Gastrocnemius medialis (tissue), 4 donors: ENCODE data around the gene SLC33A1. TPM values are rescaled to one million over a fixed set of nuclear protein-coding genes. Genes with fewer than 3 reads are reported as not detected.

Experiments
- ATAC-seq, 2 donors: fragments of 150-250 bp; one replicate each; pipeline ENCODE4 v1.9.1; 2016
- DNase-seq, 2 donors: peaks; one replicate each; pipeline ENCODE4 v3.0.0-alpha.2; 2019
- H3K27ac ChIP-seq, 4 donors: fragments of 200-600 bp; sonication (generic); 1 replicate in 1 of 4; 2 replicates in 3 of 4; pipeline ENCODE4 v1.5.1; 2016 to 2018; ENCODE audit warnings: mild to moderate bottlenecking in 2 of 4, moderate library complexity in 1 of 4
- H3K27me3 ChIP-seq, 3 donors: fragments of 200-600 bp; sonication (generic) in 2 of 3; 1 replicate in 1 of 3; 2 replicates in 2 of 3; pipeline versions ENCODE4 v1.5.1 to v1.6.0; 2016 to 2019; ENCODE audit warnings: mild to moderate bottlenecking in 1 of 3, moderate library complexity in 1 of 3
- H3K36me3 ChIP-seq, 2 donors: fragments of 200-600 bp; sonication (generic) in 1 of 2; one replicate each; pipeline ENCODE4 v1.5.1; 2017 to 2018
- H3K4me1 ChIP-seq, 2 donors: fragments of 200-600 bp; sonication (generic) in 1 of 2; one replicate each; pipeline ENCODE4 v1.5.1; 2016 to 2017; ENCODE audit warnings: mild to moderate bottlenecking in 2 of 2
- H3K4me3 ChIP-seq, 4 donors: fragments of 200-600 bp; sonication (generic) in 3 of 4; 1 replicate in 1 of 4; 2 replicates in 3 of 4; pipeline ENCODE4 v1.5.1; 2016 to 2019; ENCODE audit warnings: mild to moderate bottlenecking in 2 of 4
- H3K9me3 ChIP-seq, 3 donors: fragments of 200-600 bp; sonication (generic) in 2 of 3; 1 replicate in 1 of 3; 2 replicates in 2 of 3; pipeline ENCODE4 v1.5.1; 2016 to 2019
- CTCF ChIP-seq, 5 experiments: fragments of 450-650 bp in 3 of 5; fragments of 200-600 bp in 2 of 5; sonication (generic) in 2 of 5; IDR thresholded peaks in 4 of 5; conservative IDR thresholded peaks in 1 of 5; 1 replicate in 4 of 5; 2 replicates in 1 of 5; pipeline ENCODE4 v1.5.1; 2016 to 2019; ENCODE audit warnings: antibody characterized with exemption in 5 of 5, mild to moderate bottlenecking in 3 of 5, moderate library complexity in 3 of 5
- POLR2A ChIP-seq, 2 donors: fragments of 450-650 bp; IDR thresholded peaks; one replicate each; pipeline ENCODE4 v1.6.1; 2017; ENCODE audit warnings: antibody characterized with exemption in 2 of 2, mild to moderate bottlenecking in 2 of 2, moderate library complexity in 2 of 2
- in situ Hi-C, 4 donors: fragments of 200-750 bp; cut with MboI; loops; one replicate each; pipeline versions ENCODE4 v1.15.0 to v1.8.0; 2017; ENCODE audit warnings: low sequenced_read_pairs in 4 of 4
- intact Hi-C: fragments of 100-400 bp; cut with DNase I; formaldehyde crosslinking; loops from one replicate; pipeline ENCODE4 v1.15.1; 2023; ENCODE audit warnings: low total_unique reads
- total RNA-seq, 4 donors: library from RNA; depleted of rRNA; stranded (reverse); fragments of >200 nt; gene quantifications; one replicate each; pipeline versions ENCODE4 v1.1.0 to v1.2.3, GENCODE V29; 2016

SLC33A1 gene
- total RNA-seq, 4 donors from 2014 or later, result 7.0 to 9.3 (median 8.2) TPM

- no peak for ATAC-seq
Observed at GRCh38 chr3:155785662-155786295, 68.4 kb downstream of the SLC33A1 start.

GRCh38 chr3:155782390-155782953, 71.8 kb downstream of the SLC33A1 start:
- Histone ChIP-seq H3K27ac (no peak overlapping the region), H3K4me1 (peaks cover 0 to 8% of the 10 kb centered on the region in 2 donors), H3K27me3 (no peaks in the 10 kb centered on the region), H3K9me3 (no peaks in the 10 kb centered on the region), H3K4me3 (no peak overlapping the region), H3K36me3 (no peaks in the 10 kb centered on the region)
- no peak for DNase-seq
- ATAC-seq, result no peak
- in situ Hi-C loops, result no loop called here
- TF ChIP-seq CTCF (IDR thresholded peaks at IDR 0.05 in 4 of 5, conservative IDR thresholded peaks at IDR 0.05 in 1 of 5) (no peak), POLR2A (IDR thresholded peaks at IDR 0.05) (no peak)
- intact Hi-C loops, result no loop called here

More at GRCh38 chr3:155785662-155786295, 68.4 kb downstream of the SLC33A1 start:
- no peaks in the 10 kb centered on the region for H3K27me3 ChIP-seq
- H3K27ac ChIP-seq, result no peak overlapping the region
- no peak for DNase-seq
- peaks cover 0 to 8% of the 10 kb centered on the region in 2 donors for H3K4me1 ChIP-seq
- no peak overlapping the region for H3K4me3 ChIP-seq
- in situ Hi-C loops (no loop called here), intact Hi-C loops (no loop called here)
- H3K9me3 ChIP-seq, result no peaks in the 10 kb centered on the region
- TF ChIP-seq CTCF (IDR thresholded peaks at IDR 0.05 in 4 of 5, conservative IDR thresholded peaks at IDR 0.05 in 1 of 5) (no peak), POLR2A (IDR thresholded peaks at IDR 0.05) (no peak)
- H3K36me3 ChIP-seq, result peaks cover 0 to 2% of the 10 kb centered on the region in 2 donors

GRCh38 chr3:155780291-155780690, 73.9 kb downstream of the SLC33A1 start:
- H3K4me1 ChIP-seq, result peaks cover 0 to 2% of the 10 kb centered on the region in 2 donors
- no peaks in the 10 kb centered on the region for H3K36me3 ChIP-seq
- H3K27me3 ChIP-seq, result no peaks in the 10 kb centered on the region
- TF ChIP-seq POLR2A (IDR thresholded peaks at IDR 0.05) (no peak), CTCF (IDR thresholded peaks at IDR 0.05 in 4 of 5, conservative IDR thresholded peaks at IDR 0.05 in 1 of 5) (no peak)
- no peak overlapping the region for H3K27ac ChIP-seq
- DNase-seq, result no peak
- intact Hi-C loops, result no loop called here
- H3K9me3 ChIP-seq, result no peaks in the 10 kb centered on the region
- no peak for ATAC-seq
- H3K4me3 ChIP-seq, result no peak overlapping the region
- in situ Hi-C loops, result no loop called here

GRCh38 chr3:155778462-155778861, 75.8 kb downstream of the SLC33A1 start:
- no peaks in the 10 kb centered on the region for H3K9me3 ChIP-seq
- peaks cover 3% of the 10 kb centered on the region in 2 donors for H3K4me1 ChIP-seq
- no peaks in the 10 kb centered on the region for H3K27me3 ChIP-seq
- H3K36me3 ChIP-seq, result no peaks in the 10 kb centered on the region
- no peak overlapping the region for H3K27ac ChIP-seq
- intact Hi-C loops, result no loop called here
- no peak for TF ChIP-seq POLR2A (IDR thresholded peaks at IDR 0.05)
- no peak for TF ChIP-seq CTCF (IDR thresholded peaks at IDR 0.05 in 4 of 5, conservative IDR thresholded peaks at IDR 0.05 in 1 of 5)
- H3K4me3 ChIP-seq, result no peak overlapping the region
- ATAC-seq (no peak), DNase-seq (no peak)
- in situ Hi-C loops, result no loop called here
